ENCODE data around the gene NR3C2. TPM values are rescaled to one million over a fixed set of nuclear protein-coding genes. Genes with fewer than 3 reads are reported as not detected.

NR3C2 gene
- total RNA-seq, 1 experiment from 2014 or later = 1.6 TPM

DNA sequence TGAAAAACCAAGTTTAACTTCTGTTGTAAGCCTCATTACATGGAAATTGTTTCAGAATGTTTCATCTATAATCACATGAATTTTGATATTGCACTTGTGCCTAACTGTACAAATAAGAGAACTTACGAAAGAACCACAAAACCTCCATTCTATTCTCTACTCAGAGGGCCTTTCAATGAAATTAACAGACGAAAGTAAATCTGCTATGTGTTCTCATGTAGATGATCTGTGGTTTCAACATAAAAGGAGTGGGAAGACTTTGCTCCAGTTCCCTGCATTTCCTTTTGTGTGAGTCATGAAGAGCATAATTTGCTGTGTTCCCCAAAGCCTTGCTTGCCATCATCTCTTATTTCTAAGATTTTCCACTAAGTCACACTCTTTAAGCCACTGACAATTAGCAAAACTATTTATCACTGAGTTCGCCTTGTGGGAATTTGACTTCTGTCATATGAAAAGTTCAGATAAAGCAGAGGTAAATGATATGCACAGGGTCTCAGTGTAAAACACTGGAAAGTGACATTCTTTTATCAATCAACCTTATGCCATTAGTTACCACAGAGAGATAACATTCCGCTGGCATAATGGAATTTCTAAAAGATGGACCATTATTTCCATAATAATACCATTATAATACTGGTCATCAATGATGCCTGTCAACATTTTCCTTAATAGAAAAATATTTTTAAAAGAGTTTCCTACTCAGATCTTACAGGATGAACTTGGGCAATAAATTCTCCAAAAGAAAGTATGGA lies 329.8 kb downstream of the NR3C2 start:
- no TSS peak for BruUV-seq (replicated peaks)
- CTCF ChIA-PET = no interaction called here
- H3K27me3 ChIP-seq (replicated peaks; ENCODE audit: insufficient read depth, low read depth, low read length, poor library complexity) = no peaks in the 10 kb centered on the region
- H3K9me3 ChIP-seq (ENCODE audit: low read depth, low read length, poor library complexity, severe bottlenecking) = no peaks in the 10 kb centered on the region
- no peaks in the 10 kb centered on the region for H3K36me3 ChIP-seq (ENCODE audit: insufficient read depth, low read length, poor library complexity, severe bottlenecking)
- no peak overlapping the region for H3K4me3 ChIP-seq (ENCODE audit: low read depth, low read length, poor library complexity, severe bottlenecking)
- POLR2A ChIA-PET (ENCODE audit: low non-redundant PET) = no interaction called here
- peak; percentile 70 for DNase-seq (ENCODE audit: low spot score)
- intact Hi-C loops (cut with micrococcal nuclease; ENCODE audit: unreplicated experiment) = no loop called here
- TF ChIP-seq, protein P1, sequence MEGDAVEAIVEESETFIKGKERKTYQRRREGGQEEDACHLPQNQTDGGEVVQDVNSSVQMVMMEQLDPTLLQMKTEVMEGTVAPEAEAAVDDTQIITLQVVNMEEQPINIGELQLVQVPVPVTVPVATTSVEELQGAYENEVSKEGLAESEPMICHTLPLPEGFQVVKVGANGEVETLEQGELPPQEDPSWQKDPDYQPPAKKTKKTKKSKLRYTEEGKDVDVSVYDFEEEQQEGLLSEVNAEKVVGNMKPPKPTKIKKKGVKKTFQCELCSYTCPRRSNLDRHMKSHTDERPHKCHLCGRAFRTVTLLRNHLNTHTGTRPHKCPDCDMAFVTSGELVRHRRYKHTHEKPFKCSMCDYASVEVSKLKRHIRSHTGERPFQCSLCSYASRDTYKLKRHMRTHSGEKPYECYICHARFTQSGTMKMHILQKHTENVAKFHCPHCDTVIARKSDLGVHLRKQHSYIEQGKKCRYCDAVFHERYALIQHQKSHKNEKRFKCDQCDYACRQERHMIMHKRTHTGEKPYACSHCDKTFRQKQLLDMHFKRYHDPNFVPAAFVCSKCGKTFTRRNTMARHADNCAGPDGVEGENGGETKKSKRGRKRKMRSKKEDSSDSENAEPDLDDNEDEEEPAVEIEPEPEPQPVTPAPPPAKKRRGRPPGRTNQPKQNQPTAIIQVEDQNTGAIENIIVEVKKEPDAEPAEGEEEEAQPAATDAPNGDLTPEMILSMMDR (conservative IDR thresholded peaks at IDR 0.05; ENCODE audit: low read depth, low read length) = no peak
- TF ChIP-seq EZH2 (IDR thresholded peaks at IDR 0.05; ENCODE audit: borderline replicate concordance, low read depth, low read length, poor library complexity, severe bottlenecking) = no peak
- no peak overlapping the region for H3K27ac ChIP-seq (ENCODE audit: low read depth, low read length, poor library complexity, severe bottlenecking)
- peaks cover 33% of the 10 kb centered on the region for H3K4me1 ChIP-seq (ENCODE audit: insufficient read depth, low read length, poor library complexity, severe bottlenecking)

DNA sequence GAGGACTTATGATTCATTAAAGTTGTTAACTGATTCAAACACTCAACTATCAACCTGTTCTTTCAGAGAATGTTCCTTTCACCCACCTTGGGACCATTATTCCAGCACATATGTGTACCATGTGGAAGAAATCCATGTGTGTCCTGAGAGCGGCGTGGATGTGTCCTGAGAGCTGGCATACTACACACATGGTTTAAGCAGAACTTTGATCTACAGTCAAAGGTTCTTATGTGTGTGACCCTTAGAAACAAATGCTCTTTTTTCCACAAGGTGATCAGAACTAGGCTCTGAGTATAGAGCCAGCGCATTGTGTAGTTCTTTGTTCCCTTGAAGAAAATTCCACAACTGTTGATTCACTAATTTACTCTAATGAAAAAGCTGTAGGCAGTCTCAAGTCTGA lies 332.0 kb downstream of the NR3C2 start:
- intact Hi-C loops (cut with micrococcal nuclease; ENCODE audit: unreplicated experiment) = no loop called here
- CTCF ChIA-PET = no interaction called here
- POLR2A ChIA-PET (ENCODE audit: low non-redundant PET) = no interaction called here
- H3K4me1 ChIP-seq (ENCODE audit: insufficient read depth, low read length, poor library complexity, severe bottlenecking) = peaks cover 15% of the 10 kb centered on the region
- TF ChIP-seq, protein P1 (conservative IDR thresholded peaks at IDR 0.05; ENCODE audit: low read depth, low read length) = no peak
- TF ChIP-seq EZH2 (IDR thresholded peaks at IDR 0.05; ENCODE audit: borderline replicate concordance, low read depth, low read length, poor library complexity, severe bottlenecking) = no peak
- no peaks in the 10 kb centered on the region for H3K27me3 ChIP-seq (replicated peaks; ENCODE audit: insufficient read depth, low read depth, low read length, poor library complexity)
- no peaks in the 10 kb centered on the region for H3K36me3 ChIP-seq (ENCODE audit: insufficient read depth, low read length, poor library complexity, severe bottlenecking)
- no peak overlapping the region for H3K4me3 ChIP-seq (ENCODE audit: low read depth, low read length, poor library complexity, severe bottlenecking)
- H3K27ac ChIP-seq (ENCODE audit: low read depth, low read length, poor library complexity, severe bottlenecking) = no peak overlapping the region
- no peaks in the 10 kb centered on the region for H3K9me3 ChIP-seq (ENCODE audit: low read depth, low read length, poor library complexity, severe bottlenecking)
- BruUV-seq (replicated peaks) = no TSS peak
- no peak for DNase-seq (ENCODE audit: low spot score)

DNA sequence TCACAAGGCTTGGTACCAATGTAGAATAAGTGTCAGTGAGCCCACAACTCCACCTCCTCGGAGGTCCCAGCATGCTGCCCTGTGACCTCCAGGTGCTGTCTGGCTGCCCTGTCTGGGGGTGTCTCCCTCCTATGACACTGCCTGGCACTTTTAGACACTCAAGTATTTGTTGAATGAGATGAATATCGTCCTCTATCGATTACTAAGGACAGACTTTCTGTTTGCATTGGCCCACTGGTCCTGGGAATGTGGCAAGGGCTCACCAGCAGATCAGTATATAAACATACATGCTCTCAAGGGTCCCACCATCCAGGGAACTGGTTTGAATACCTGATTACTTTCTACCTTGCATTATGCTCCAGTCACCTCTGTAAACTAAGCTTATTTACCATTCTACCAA lies 333.0 kb downstream of the NR3C2 start:
- no peaks in the 10 kb centered on the region for H3K27me3 ChIP-seq (replicated peaks; ENCODE audit: insufficient read depth, low read depth, low read length, poor library complexity)
- no peaks in the 10 kb centered on the region for H3K36me3 ChIP-seq (ENCODE audit: insufficient read depth, low read length, poor library complexity, severe bottlenecking)
- no TSS peak for BruUV-seq (replicated peaks)
- ChIA-PET POLR2A (ENCODE audit: low non-redundant PET) (interaction anchor here (0.6 kb wide), 1 partner anchor 1911 kb away, joined by 3 read pairs; no protein-coding TSS in a partner anchor), CTCF (no interaction called here)
- intact Hi-C loops (cut with micrococcal nuclease; ENCODE audit: unreplicated experiment) = no loop called here
- H3K27ac ChIP-seq (ENCODE audit: low read depth, low read length, poor library complexity, severe bottlenecking) = no peak overlapping the region
- no peak for TF ChIP-seq EZH2 (IDR thresholded peaks at IDR 0.05; ENCODE audit: borderline replicate concordance, low read depth, low read length, poor library complexity, severe bottlenecking)
- TF ChIP-seq, protein P1 (conservative IDR thresholded peaks at IDR 0.05; ENCODE audit: low read depth, low read length) = no peak
- peaks cover 15% of the 10 kb centered on the region for H3K4me1 ChIP-seq (ENCODE audit: insufficient read depth, low read length, poor library complexity, severe bottlenecking)
- H3K4me3 ChIP-seq (ENCODE audit: low read depth, low read length, poor library complexity, severe bottlenecking) = no peak overlapping the region
- H3K9me3 ChIP-seq (ENCODE audit: low read depth, low read length, poor library complexity, severe bottlenecking) = no peaks in the 10 kb centered on the region
- no peak for DNase-seq (ENCODE audit: low spot score)

Measured in A673 (cell line).